B cell (primary cell): ENCODE measurements around the gene DGCR8. TPM values are rescaled to one million over a fixed set of nuclear protein-coding genes. Genes with fewer than 3 reads are reported as not detected.

Experiments used
- ATAC-seq: fragments of 200-7000 bp; cut with Tn5 transposase; one replicate; pipeline ENCODE4 v1.10.0; 2021; ENCODE audit warnings: low read depth, mild to moderate bottlenecking, moderate number of reproducible peaks, moderate library complexity
- CTCF ChIA-PET: fragments of 350-600 bp; sonication (Branson Sonifier 250); formaldehyde crosslinking; loops from one replicate; lab custom pipeline; 2021; ENCODE audit warnings: antibody characterized with exemption, inconsistent platforms; lab: Charles Lee
- POLR2A ChIA-PET: fragments of 350-600 bp; sonication (Branson Sonifier 250); formaldehyde crosslinking; loops from one replicate; lab custom pipeline; 2021; ENCODE audit warnings: antibody characterized with exemption; lab: Charles Lee
- DNase-seq: peaks from one replicate; pipeline ENCODE4 v3.0.0; 2013
- H2AFZ ChIP-seq: 2 replicates; pipeline ENCODE4 v1.6.1; 2012; ENCODE audit warnings: mild to moderate bottlenecking, low read depth, low read length; ENCODE audit not compliant: insufficient read depth, poor library complexity, severe bottlenecking
- H3K27ac ChIP-seq, 2 donors: 1 replicate in 1 of 2; 2 replicates in 1 of 2; pipeline ENCODE4 v1.5.1; 2012 to 2013; ENCODE audit warnings: low read length in 2 of 2, mild to moderate bottlenecking in 2 of 2, moderate library complexity in 1 of 2
- H3K27me3 ChIP-seq, 4 experiments: fragments of 200-600 bp in 1 of 4; sonication (generic) in 1 of 4; replicated peaks in 1 of 4; 1 replicate in 2 of 4; 2 replicates in 2 of 4; pipeline versions ENCODE4 v1.6.1 to v1.7.0; 2013 to 2016; ENCODE audit warnings: low read length in 3 of 4, mild to moderate bottlenecking in 2 of 4, mixed read lengths in 1 of 4, moderate library complexity in 1 of 4; ENCODE audit not compliant: insufficient read depth in 4 of 4, control insufficient read depth in 3 of 4; ENCODE audit errors: control extremely low read depth in 1 of 4
- H3K36me3 ChIP-seq, 2 experiments: replicated peaks in 1 of 2; 1 replicate in 1 of 2; 2 replicates in 1 of 2; pipeline versions ENCODE4 v1.6.1 to v1.7.1; 2013; ENCODE audit warnings: low read length in 1 of 2; ENCODE audit not compliant: insufficient read depth in 2 of 2, control insufficient read depth in 1 of 2; ENCODE audit errors: control extremely low read depth in 1 of 2, extremely low read depth in 1 of 2
- H3K4me1 ChIP-seq, 2 donors: fragments of 200-600 bp in 1 of 2; sonication (generic) in 1 of 2; 1 replicate in 1 of 2; 2 replicates in 1 of 2; pipeline versions ENCODE4 v1.5.1 to v1.6.1; 2013 to 2017; ENCODE audit warnings: low read length in 2 of 2; ENCODE audit not compliant: control insufficient read depth in 2 of 2, insufficient read depth in 2 of 2
- H3K4me2 ChIP-seq: replicated peaks from 2 replicates; pipeline ENCODE3; 2012; ENCODE audit warnings: mild to moderate bottlenecking, low read depth, low read length; ENCODE audit not compliant: poor library complexity, severe bottlenecking
- H3K4me3 ChIP-seq, 5 experiments: fragments of 200-600 bp in 1 of 5; sonication (generic) in 1 of 5; 1 replicate in 3 of 5; 2 replicates in 2 of 5; pipeline versions ENCODE4 v1.5.1 to v1.7.0; 2011 to 2016; ENCODE audit warnings: low read length in 4 of 5, mild to moderate bottlenecking in 4 of 5, low read depth in 2 of 5, control low read depth in 1 of 5, moderate library complexity in 1 of 5; ENCODE audit not compliant: insufficient read depth in 1 of 5; ENCODE audit errors: control extremely low read depth in 1 of 5, extremely low read depth in 1 of 5
- H3K79me2 ChIP-seq: fragments of 200-600 bp; sonication (generic); one replicate; pipeline ENCODE4 v1.6.0; 2016; ENCODE audit warnings: low read length; ENCODE audit not compliant: control insufficient read depth, insufficient read depth
- H3K9ac ChIP-seq: fragments of 200-600 bp; sonication (generic); 2 replicates; pipeline ENCODE4 v1.6.1; 2017; ENCODE audit warnings: mild to moderate bottlenecking, low read length, moderate library complexity
- H3K9me3 ChIP-seq, 3 donors: one replicate each; pipeline versions ENCODE4 v1.6.1 to v1.7.1; 2013; ENCODE audit warnings: low read length in 2 of 3; ENCODE audit not compliant: control insufficient read depth in 2 of 3, insufficient read depth in 1 of 3; ENCODE audit errors: control extremely low read depth in 1 of 3
- H4K20me1 ChIP-seq: 2 replicates; pipeline ENCODE4 v1.6.0; 2012; ENCODE audit warnings: mild to moderate bottlenecking, low read length; ENCODE audit not compliant: insufficient read depth, control insufficient read depth, poor library complexity, severe bottlenecking
- H3K27ac Mint-ChIP-seq: one replicate; pipeline ENCODE4 v1.8.0; 2021; ENCODE audit warnings: mixed read lengths
- H3K27me3 Mint-ChIP-seq: one replicate; pipeline ENCODE4 v1.8.0; 2021; ENCODE audit warnings: mixed read lengths
- H3K4me1 Mint-ChIP-seq: one replicate; pipeline ENCODE4 v1.8.0; 2021; ENCODE audit warnings: mixed read lengths
- H3K4me3 Mint-ChIP-seq: one replicate; pipeline ENCODE4 v1.8.0; 2021; ENCODE audit warnings: mixed read lengths
- H3K9me3 Mint-ChIP-seq: one replicate; pipeline ENCODE4 v1.8.0; 2022; ENCODE audit warnings: mixed read lengths; ENCODE audit not compliant: insufficient read depth
- EZH2 ChIP-seq: IDR thresholded peaks from 2 replicates; pipeline ENCODE4 v1.6.1; 2012; ENCODE audit warnings: borderline replicate concordance, low read depth, mild to moderate bottlenecking, moderate library complexity, low read length; ENCODE audit not compliant: insufficient read depth, poor library complexity, severe bottlenecking
- WGBS: methylation state at CpG from one replicate; pipeline ENCODE4 v1.1.5; 2013; ENCODE audit warnings: missing lambda C conversion rate; ENCODE audit not compliant: insufficient coverage; 5-methylcytosine and 5-hydroxymethylcytosine counted together
- intact Hi-C: fragments of 100-400 bp; cut with micrococcal nuclease; formaldehyde crosslinking; loops from one replicate; pipeline ENCODE4 v1.10.0; 2022
- polyA plus RNA-seq: library from polyadenylated mRNA; depleted of rRNA; stranded (reverse); fragments of >200 nt; gene quantifications from 2 replicates; pipeline ENCODE4 v1.2.3, GENCODE V29; 2012
- total RNA-seq, 2 donors: library from RNA; stranded (reverse); fragments of 120-200 nt in 1 of 2; gene quantifications; 1 replicate in 1 of 2; 2 replicates in 1 of 2; pipeline versions ENCODE4 v1.2.3 to v1.2.4, GENCODE V29; 2013 to 2022
- TF ChIP-seq, protein P1 (sequence below): fragments of 200-600 bp; IDR thresholded peaks from one replicate; pipeline ENCODE4 v1.8.0; 2022; ENCODE audit warnings: antibody characterized with exemption, mild to moderate bottlenecking

Gene DGCR8
- total and polyA plus RNA-seq, 2 donors (not counting 1 experiment from before 2014, with no cell fraction given) = 19.6 to 43.2 TPM

- peaks cover 25% of the 10 kb centered on the region for H4K20me1 ChIP-seq
- Mint-ChIP-seq H3K4me1 (peaks cover 5% of the 10 kb centered on the region), H3K9me3 (no peaks in the 10 kb centered on the region), H3K27me3 (no peaks in the 10 kb centered on the region), H3K4me3 (no peak overlapping the region), H3K27ac (no peak overlapping the region)
- H3K4me3 ChIP-seq = no peak overlapping the region
- 92% methylated on average over 11 of the region's 17 CpGs for WGBS
- peaks cover 9 to 16% of the 10 kb centered on the region in 2 donors for H3K4me1 ChIP-seq
- intact Hi-C loops = no loop called here
- no peaks in the 10 kb centered on the region for H3K27me3 ChIP-seq
- no peaks in the 10 kb centered on the region for H3K9me3 ChIP-seq
- H3K79me2 ChIP-seq = peaks cover 23% of the 10 kb centered on the region
- POLR2A ChIA-PET = no interaction called here
- CTCF ChIA-PET = interaction anchor here (1.3 kb wide), 1 partner anchor 8 kb away, joined by 4 read pairs; no protein-coding TSS in a partner anchor
- H3K9ac ChIP-seq = no peak overlapping the region
- peaks cover 0 to 26% of the 10 kb centered on the region in 2 experiments for H3K36me3 ChIP-seq
- H3K27ac ChIP-seq = no peak overlapping the region
- TF ChIP-seq, protein P1, sequence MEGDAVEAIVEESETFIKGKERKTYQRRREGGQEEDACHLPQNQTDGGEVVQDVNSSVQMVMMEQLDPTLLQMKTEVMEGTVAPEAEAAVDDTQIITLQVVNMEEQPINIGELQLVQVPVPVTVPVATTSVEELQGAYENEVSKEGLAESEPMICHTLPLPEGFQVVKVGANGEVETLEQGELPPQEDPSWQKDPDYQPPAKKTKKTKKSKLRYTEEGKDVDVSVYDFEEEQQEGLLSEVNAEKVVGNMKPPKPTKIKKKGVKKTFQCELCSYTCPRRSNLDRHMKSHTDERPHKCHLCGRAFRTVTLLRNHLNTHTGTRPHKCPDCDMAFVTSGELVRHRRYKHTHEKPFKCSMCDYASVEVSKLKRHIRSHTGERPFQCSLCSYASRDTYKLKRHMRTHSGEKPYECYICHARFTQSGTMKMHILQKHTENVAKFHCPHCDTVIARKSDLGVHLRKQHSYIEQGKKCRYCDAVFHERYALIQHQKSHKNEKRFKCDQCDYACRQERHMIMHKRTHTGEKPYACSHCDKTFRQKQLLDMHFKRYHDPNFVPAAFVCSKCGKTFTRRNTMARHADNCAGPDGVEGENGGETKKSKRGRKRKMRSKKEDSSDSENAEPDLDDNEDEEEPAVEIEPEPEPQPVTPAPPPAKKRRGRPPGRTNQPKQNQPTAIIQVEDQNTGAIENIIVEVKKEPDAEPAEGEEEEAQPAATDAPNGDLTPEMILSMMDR = no peak
- TF ChIP-seq EZH2 = no peak
- H2AFZ ChIP-seq = no peak overlapping the region
- ATAC-seq (no peak), DNase-seq (no peak)
- no peak overlapping the region for H3K4me2 ChIP-seq
These were observed 48.0 kb downstream of the DGCR8 start for GRCh38 chr22:20127869-20128618.

GRCh38 chr22:20128619-20128901 lies 48.5 kb downstream of the DGCR8 start:
- H3K9me3 Mint-ChIP-seq = no peaks in the 10 kb centered on the region
- H3K27ac ChIP-seq = no peak overlapping the region
- WGBS = 83% methylated on average over 2 of the region's 2 CpGs

More at GRCh38 chr22:20128619-20128901, 48.5 kb downstream of the DGCR8 start:
- H3K27me3 ChIP-seq = no peaks in the 10 kb centered on the region
- peaks cover 23% of the 10 kb centered on the region for H3K79me2 ChIP-seq
- peaks cover 11 to 20% of the 10 kb centered on the region in 2 donors for H3K4me1 ChIP-seq
- intact Hi-C loops = no loop called here
- no peak overlapping the region for H3K4me3 ChIP-seq
- Mint-ChIP-seq H3K27me3 (no peaks in the 10 kb centered on the region), H3K27ac (peak overlapping the region; percentile 46), H3K4me3 (no peak overlapping the region), H3K4me1 (peaks cover 8% of the 10 kb centered on the region)
- no peak for ATAC-seq
- peaks cover 25% of the 10 kb centered on the region for H4K20me1 ChIP-seq
- DNase-seq = no peak
- CTCF ChIA-PET = interaction anchor here (1.3 to 1.6 kb wide), 2 partner anchors 8 to 160 kb away, joined by 4 to 10 read pairs; no protein-coding TSS in a partner anchor
- H3K9ac ChIP-seq = no peak overlapping the region
- no peak overlapping the region for H3K4me2 ChIP-seq
- TF ChIP-seq EZH2 = no peak
- TF ChIP-seq, protein P1 = no peak
- H3K9me3 ChIP-seq = no peaks in the 10 kb centered on the region
- POLR2A ChIA-PET = interaction anchor here (0.7 kb wide), 1 partner anchor 335 kb away, joined by 3 read pairs; no protein-coding TSS in a partner anchor
- H3K36me3 ChIP-seq = peaks cover 0 to 25% of the 10 kb centered on the region in 2 experiments
- no peak overlapping the region for H2AFZ ChIP-seq
